Tongue (tissue), 2 donors: ENCODE data around the gene SOX18. TPM values are rescaled to one million over a fixed set of nuclear protein-coding genes. Genes with fewer than 3 reads are reported as not detected.

Experiments
- DNase-seq: peaks from one replicate; pipeline ENCODE4 v3.0.0-alpha.2; 2015
- total RNA-seq: library from RNA; depleted of rRNA; stranded (reverse); fragments of >200 nt; gene quantifications from one replicate; pipeline ENCODE4 v1.2.3, GENCODE V29; 2014

SOX18 gene
- total RNA-seq, 1 donor from 2014 or later: 17.6 TPM

GRCh38 chr20:64067733-64068307 is 18.4 kb upstream of the SOX18 start:
- DNase-seq: no peak

GRCh38 chr20:64067005-64067632 is 17.7 kb upstream of the SOX18 start:
- no peak for DNase-seq

GRCh38 chr20:64065974-64066343 is 16.5 kb upstream of the SOX18 start:
- DNase-seq: no peak

- no peak for DNase-seq
These were observed 15.9 kb upstream of the SOX18 start for GRCh38 chr20:64065062-64065973.

GRCh38 chr20:64064145-64064698 is 14.8 kb upstream of the SOX18 start:
- DNase-seq: no peak

GRCh38 chr20:64063389-64064144 is 14.1 kb upstream of the SOX18 start:
- no peak for DNase-seq

GRCh38 chr20:64062596-64063388 is 13.4 kb upstream of the SOX18 start, which contains the start of gene TCEA2:
Gene TCEA2 (plus strand): TSS chr20:64063198. CDS start chr20:64063313, 115 bp downstream.
- peak; percentile 98 for DNase-seq

- no peak for DNase-seq
These were observed 12.8 kb upstream of the SOX18 start for GRCh38 chr20:64062276-64062595.

GRCh38 chr20:64058536-64058935 is 9.1 kb upstream of the SOX18 start:
- DNase-seq: no peak

GRCh38 chr20:64057628-64058498 is 8.4 kb upstream of the SOX18 start:
- DNase-seq: peak; percentile 79

GRCh38 chr20:64056889-64057627 is 7.6 kb upstream of the SOX18 start:
- DNase-seq: no peak

- no peak for DNase-seq
These were observed 7.1 kb upstream of the SOX18 start for GRCh38 chr20:64056639-64056888.

- no peak for DNase-seq
These were observed 6.6 kb upstream of the SOX18 start for GRCh38 chr20:64055893-64056638.

- DNase-seq: no peak
These were observed 6.0 kb upstream of the SOX18 start for GRCh38 chr20:64055396-64055892.

- peak; percentile 74 for DNase-seq
These were observed 4.6 kb upstream of the SOX18 start for GRCh38 chr20:64053841-64054661.

GRCh38 chr20:64052987-64053840 is 3.8 kb upstream of the SOX18 start:
- no peak for DNase-seq

GRCh38 chr20:64052326-64052722 is 2.9 kb upstream of the SOX18 start:
- DNase-seq: no peak
